Measurements from ENCODE around the gene CCDC142. TPM values are rescaled to one million over a fixed set of nuclear protein-coding genes. Genes with fewer than 3 reads are reported as not detected.

CCDC142 gene
- total and polyA plus RNA-seq, 2 donors (not counting 1 experiment from before 2014, with no cell fraction given) = 13.0 to 61.6 TPM

GRCh38 chr2:74429487-74430451, 53.0 kb downstream of the CCDC142 start:
- no peaks in the 10 kb centered on the region for H4K20me1 ChIP-seq (ENCODE audit: control insufficient read depth, insufficient read depth, low read length, poor library complexity, severe bottlenecking)
- no peak overlapping the region for H3K27ac Mint-ChIP-seq
- no peak overlapping the region for H3K9ac ChIP-seq (ENCODE audit: low read length)
- H3K4me3 Mint-ChIP-seq = no peak overlapping the region
- H3K4me1 Mint-ChIP-seq = no peaks in the 10 kb centered on the region
- H3K4me3 ChIP-seq (ENCODE audit: control extremely low read depth in 1 of 5, extremely low read depth in 1 of 5, insufficient read depth in 1 of 5, low read depth in 2 of 5, low read length in 4 of 5) = no peak overlapping the region
- ChIA-PET POLR2A (interaction anchor here (1.3 kb wide), 1 partner anchor 9 kb away, joined by 3 read pairs; the partner anchor contains the start of genes C2orf81 and WDR54), CTCF (interaction anchor here (0.9 kb wide), 1 partner anchor 38 kb away, joined by 3 read pairs; no protein-coding TSS in a partner anchor)
- DNase-seq = no peak
- TF ChIP-seq CTCF (IDR thresholded peaks at IDR 0.05) (no peak), EZH2 (IDR thresholded peaks at IDR 0.05; ENCODE audit: borderline replicate concordance, insufficient read depth, low read depth, low read length, poor library complexity, severe bottlenecking) (no peak)
- H3K27me3 Mint-ChIP-seq = no peaks in the 10 kb centered on the region
- H3K4me2 ChIP-seq (replicated peaks; ENCODE audit: low read depth, low read length, poor library complexity, severe bottlenecking) = no peak overlapping the region
- H3K9me3 Mint-ChIP-seq (ENCODE audit: insufficient read depth) = no peaks in the 10 kb centered on the region
- H2AFZ ChIP-seq (ENCODE audit: insufficient read depth, low read depth, low read length, poor library complexity, severe bottlenecking) = no peak overlapping the region
- peaks cover 0 to 6% of the 10 kb centered on the region in 2 experiments for H3K36me3 ChIP-seq (replicated peaks in 1 of 2; ENCODE audit: control extremely low read depth in 1 of 2, control insufficient read depth in 1 of 2, extremely low read depth in 1 of 2, insufficient read depth in 2 of 2, low read length in 1 of 2)
- no peak overlapping the region for H3K27ac ChIP-seq (ENCODE audit: low read length in 2 of 2)
- H3K4me1 ChIP-seq (ENCODE audit: control insufficient read depth in 2 of 2, insufficient read depth in 2 of 2, low read length in 2 of 2) = no peaks in the 10 kb centered on the region
- H3K79me2 ChIP-seq (ENCODE audit: control insufficient read depth, insufficient read depth, low read length) = no peaks in the 10 kb centered on the region
- no peaks in the 10 kb centered on the region for H3K27me3 ChIP-seq (replicated peaks in 1 of 4; ENCODE audit: control extremely low read depth in 1 of 4, control insufficient read depth in 3 of 4, insufficient read depth in 4 of 4, low read length in 3 of 4)
- no peaks in the 10 kb centered on the region for H3K9me3 ChIP-seq (ENCODE audit: control extremely low read depth in 1 of 3, control insufficient read depth in 2 of 3, insufficient read depth in 1 of 3, low read length in 2 of 3)
- intact Hi-C loops (cut with micrococcal nuclease) = no loop called here
- 95% methylated on average over 12 of the region's 18 CpGs for WGBS (ENCODE audit: insufficient coverage)
- ATAC-seq (ENCODE audit: low read depth) = no peak

GRCh38 chr2:74428675-74429074, 54.1 kb downstream of the CCDC142 start:
- H3K9me3 Mint-ChIP-seq (ENCODE audit: insufficient read depth) = no peaks in the 10 kb centered on the region
- Histone ChIP-seq H2AFZ (ENCODE audit: insufficient read depth, low read depth, low read length, poor library complexity, severe bottlenecking) (no peak overlapping the region), H4K20me1 (ENCODE audit: control insufficient read depth, insufficient read depth, low read length, poor library complexity, severe bottlenecking) (no peaks in the 10 kb centered on the region), H3K79me2 (ENCODE audit: control insufficient read depth, insufficient read depth, low read length) (no peaks in the 10 kb centered on the region), H3K27me3 (replicated peaks in 1 of 4; ENCODE audit: control extremely low read depth in 1 of 4, control insufficient read depth in 3 of 4, insufficient read depth in 4 of 4, low read length in 3 of 4) (no peaks in the 10 kb centered on the region), H3K36me3 (replicated peaks in 1 of 2; ENCODE audit: control extremely low read depth in 1 of 2, control insufficient read depth in 1 of 2, extremely low read depth in 1 of 2, insufficient read depth in 2 of 2, low read length in 1 of 2) (peaks cover 0 to 11% of the 10 kb centered on the region in 2 experiments), H3K27ac (ENCODE audit: low read length in 2 of 2) (no peak overlapping the region), H3K9me3 (ENCODE audit: control extremely low read depth in 1 of 3, control insufficient read depth in 2 of 3, insufficient read depth in 1 of 3, low read length in 2 of 3) (no peaks in the 10 kb centered on the region), H3K4me2 (replicated peaks; ENCODE audit: low read depth, low read length, poor library complexity, severe bottlenecking) (no peak overlapping the region), H3K9ac (ENCODE audit: low read length) (no peak overlapping the region), H3K4me1 (ENCODE audit: control insufficient read depth in 2 of 2, insufficient read depth in 2 of 2, low read length in 2 of 2) (no peaks in the 10 kb centered on the region), H3K4me3 (ENCODE audit: control extremely low read depth in 1 of 5, extremely low read depth in 1 of 5, insufficient read depth in 1 of 5, low read depth in 2 of 5, low read length in 4 of 5) (no peak overlapping the region)
- H3K4me1 Mint-ChIP-seq = no peaks in the 10 kb centered on the region
- no peak for TF ChIP-seq CTCF (IDR thresholded peaks at IDR 0.05)
- no peak for TF ChIP-seq EZH2 (IDR thresholded peaks at IDR 0.05; ENCODE audit: borderline replicate concordance, insufficient read depth, low read depth, low read length, poor library complexity, severe bottlenecking)
- CTCF ChIA-PET = interaction anchor here (0.7 kb wide), 1 partner anchor 53 kb away, joined by 3 read pairs; no protein-coding TSS in a partner anchor
- ATAC-seq (ENCODE audit: low read depth) (no peak), DNase-seq (no peak)
- POLR2A ChIA-PET = interaction anchor here (0.6 kb wide), 1 partner anchor 23 kb away, joined by 4 read pairs; no protein-coding TSS in a partner anchor
- 94% methylated on average over 2 of the region's 5 CpGs for WGBS (ENCODE audit: insufficient coverage)
- H3K27ac Mint-ChIP-seq = no peak overlapping the region
- intact Hi-C loops (cut with micrococcal nuclease) = no loop called here
- no peaks in the 10 kb centered on the region for H3K27me3 Mint-ChIP-seq
- H3K4me3 Mint-ChIP-seq = no peak overlapping the region
